Prostate gland (tissue), 2 donors: ENCODE results near the gene EFCAB10. TPM values are rescaled to one million over a fixed set of nuclear protein-coding genes. Genes with fewer than 3 reads are reported as not detected.

ENCODE experiments used
- DNase-seq: peaks from one replicate; pipeline ENCODE4 v3.0.0-alpha.2; 2019; ENCODE audit warnings: low spot score
- H3K27ac ChIP-seq, 2 donors: fragments of 200-600 bp; sonication (generic); 2 replicates each; pipeline ENCODE4 v1.5.1; 2017 to 2019
- H3K27me3 ChIP-seq: fragments of 200-600 bp; sonication (generic); replicated peaks from 2 replicates; pipeline ENCODE4 v1.5.1; 2019; ENCODE audit not compliant: insufficient read depth
- H3K36me3 ChIP-seq, 2 donors: fragments of 200-600 bp; sonication (generic); 1 replicate in 1 of 2; 2 replicates in 1 of 2; pipeline versions ENCODE4 v1.5.1 to v1.8.1; 2017 to 2019
- H3K4me1 ChIP-seq: fragments of 200-600 bp; sonication (generic); replicated peaks from 2 replicates; pipeline ENCODE4 v1.5.1; 2019
- H3K4me3 ChIP-seq, 2 donors: fragments of 200-600 bp; sonication (generic); 2 replicates each; pipeline ENCODE4 v1.5.1; 2017 to 2019
- H3K9me3 ChIP-seq: fragments of 200-600 bp; sonication (generic); 2 replicates; pipeline ENCODE4 v1.5.1; 2017
- POLR2A ChIP-seq: fragments of 450-650 bp; IDR thresholded peaks from one replicate; pipeline ENCODE4 v1.6.1; 2016; ENCODE audit warnings: antibody characterized with exemption, mild to moderate bottlenecking
- POLR2AphosphoS5 ChIP-seq: sonication (generic); formaldehyde crosslinking; IDR thresholded peaks from one replicate; pipeline ENCODE4 v1.6.1; 2017; ENCODE audit warnings: antibody characterized with exemption
- WGBS: methylation state at CpG from one replicate; pipeline ENCODE4 v1.1.5; 2018; 5-methylcytosine and 5-hydroxymethylcytosine counted together
- intact Hi-C: fragments of 100-400 bp; cut with DNase I; formaldehyde crosslinking; loops from one replicate; pipeline ENCODE4 v1.14.2; 2022
- total RNA-seq, 2 donors: library from RNA; depleted of rRNA; stranded (reverse); fragments of >200 nt; gene quantifications; one replicate each; pipeline ENCODE4 v1.1.0, GENCODE V29; 2016
- TF ChIP-seq, protein P1 (sequence below), 4 experiments: fragments of 200-600 bp in 2 of 4; fragments of 450-650 bp in 2 of 4; sonication (generic) in 2 of 4; IDR thresholded peaks; 1 replicate in 3 of 4; 2 replicates in 1 of 4; pipeline ENCODE4 v1.5.1; 2016 to 2019; ENCODE audit warnings: antibody characterized with exemption in 4 of 4, mild to moderate bottlenecking in 2 of 4, moderate library complexity in 2 of 4

The EFCAB10 gene
- total RNA-seq, 2 donors from 2014 or later: 6.4 TPM; not detected in 1

DNA sequence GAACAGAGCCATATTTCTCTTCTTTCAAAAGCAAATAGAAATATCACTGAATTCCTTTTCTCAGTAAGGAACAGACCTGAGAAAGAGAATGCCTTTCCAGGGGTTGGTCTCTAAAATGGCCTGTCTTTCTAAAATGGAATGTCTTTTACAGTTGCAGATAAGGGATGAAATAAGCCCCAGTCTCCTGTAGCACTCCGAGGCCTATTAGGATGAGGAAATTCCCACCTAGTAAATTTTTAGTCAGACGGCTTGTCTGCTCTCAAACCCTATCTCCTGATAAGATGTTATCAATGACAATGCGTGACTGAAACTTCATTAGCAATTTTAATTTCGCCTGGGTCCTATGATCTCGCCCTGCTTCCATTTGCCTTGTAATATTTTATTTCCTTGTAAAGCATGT lies 2.9 kb upstream of the EFCAB10 start:
- H3K27ac ChIP-seq: no peak overlapping the region
- H3K27me3 ChIP-seq: no peaks in the 10 kb centered on the region
- H3K36me3 ChIP-seq: no peaks in the 10 kb centered on the region
- no peaks in the 10 kb centered on the region for H3K4me1 ChIP-seq
- no peaks in the 10 kb centered on the region for H3K9me3 ChIP-seq
- TF ChIP-seq POLR2A (no peak), POLR2AphosphoS5 (no peak)
- TF ChIP-seq, protein P1, sequence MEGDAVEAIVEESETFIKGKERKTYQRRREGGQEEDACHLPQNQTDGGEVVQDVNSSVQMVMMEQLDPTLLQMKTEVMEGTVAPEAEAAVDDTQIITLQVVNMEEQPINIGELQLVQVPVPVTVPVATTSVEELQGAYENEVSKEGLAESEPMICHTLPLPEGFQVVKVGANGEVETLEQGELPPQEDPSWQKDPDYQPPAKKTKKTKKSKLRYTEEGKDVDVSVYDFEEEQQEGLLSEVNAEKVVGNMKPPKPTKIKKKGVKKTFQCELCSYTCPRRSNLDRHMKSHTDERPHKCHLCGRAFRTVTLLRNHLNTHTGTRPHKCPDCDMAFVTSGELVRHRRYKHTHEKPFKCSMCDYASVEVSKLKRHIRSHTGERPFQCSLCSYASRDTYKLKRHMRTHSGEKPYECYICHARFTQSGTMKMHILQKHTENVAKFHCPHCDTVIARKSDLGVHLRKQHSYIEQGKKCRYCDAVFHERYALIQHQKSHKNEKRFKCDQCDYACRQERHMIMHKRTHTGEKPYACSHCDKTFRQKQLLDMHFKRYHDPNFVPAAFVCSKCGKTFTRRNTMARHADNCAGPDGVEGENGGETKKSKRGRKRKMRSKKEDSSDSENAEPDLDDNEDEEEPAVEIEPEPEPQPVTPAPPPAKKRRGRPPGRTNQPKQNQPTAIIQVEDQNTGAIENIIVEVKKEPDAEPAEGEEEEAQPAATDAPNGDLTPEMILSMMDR (IDR thresholded peaks at IDR 0.05): no peak
- no peak overlapping the region for H3K4me3 ChIP-seq
- WGBS: 75% methylated on average over 5 of the region's 5 CpGs
- intact Hi-C loops: no loop called here
- DNase-seq: no peak

DNA sequence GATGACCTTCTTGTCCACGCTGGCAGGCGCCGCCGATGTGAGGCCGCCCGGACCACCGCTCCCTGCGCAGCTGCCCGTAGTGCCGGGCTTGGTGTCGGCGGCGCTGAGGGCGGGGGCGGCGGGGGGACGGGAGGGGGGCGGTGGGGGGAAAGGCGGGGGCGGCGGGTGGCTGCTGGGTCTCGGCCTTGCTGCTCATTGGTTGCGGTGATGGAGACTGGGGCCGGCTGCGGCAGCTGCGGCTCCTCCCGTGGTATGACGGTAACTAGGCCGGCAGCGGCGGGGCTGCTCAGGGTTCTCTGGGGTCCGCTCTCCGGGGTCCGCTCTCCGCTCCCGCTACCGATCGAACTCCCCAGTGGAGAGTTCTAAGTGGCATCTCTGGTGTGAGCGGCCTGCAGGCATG lies 1.8 kb upstream of the EFCAB10 start:
- Histone ChIP-seq H3K27me3 (no peaks in the 10 kb centered on the region), H3K27ac (no peak overlapping the region), H3K4me1 (no peaks in the 10 kb centered on the region), H3K4me3 (no peak overlapping the region), H3K36me3 (no peaks in the 10 kb centered on the region), H3K9me3 (no peaks in the 10 kb centered on the region)
- no peak for DNase-seq
- TF ChIP-seq, protein P1 (IDR thresholded peaks at IDR 0.05): no peak
- no peak for TF ChIP-seq POLR2AphosphoS5
- no peak for TF ChIP-seq POLR2A
- intact Hi-C loops: no loop called here
- WGBS: 89% methylated on average over 30 of the region's 39 CpGs

DNA sequence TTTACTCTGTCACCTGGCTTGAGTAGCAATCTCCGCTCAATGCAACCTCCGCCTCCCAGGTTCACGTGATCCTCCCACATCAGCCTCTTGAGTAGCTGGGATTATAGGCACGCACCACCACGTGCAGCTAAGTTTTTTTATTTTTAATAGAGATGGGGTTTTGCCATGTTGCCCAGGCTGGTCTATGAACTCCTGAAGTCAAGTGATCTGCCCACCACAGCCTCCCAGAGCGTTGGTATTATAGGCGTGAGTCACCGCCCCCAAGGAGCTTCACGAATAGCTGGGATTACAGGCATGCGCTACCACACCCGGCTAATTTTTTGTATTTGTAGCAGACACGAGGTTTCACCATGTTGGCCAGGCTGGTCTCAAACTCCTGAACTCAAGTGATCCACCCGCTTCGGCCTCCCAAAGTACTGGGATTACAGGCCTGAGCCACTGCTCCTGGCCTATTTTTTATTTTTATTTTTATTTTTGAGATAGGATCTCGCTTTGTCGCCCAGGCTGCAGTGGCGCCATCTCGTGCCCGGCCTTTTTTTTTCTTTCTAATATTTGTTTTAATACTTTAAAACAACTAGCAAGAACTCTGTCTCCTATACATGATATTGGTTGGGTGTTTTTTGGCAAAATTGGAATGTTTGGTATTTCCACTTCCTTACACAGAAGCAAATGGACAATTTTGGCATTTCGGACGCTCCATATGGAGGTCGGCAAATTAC lies 1.1 kb downstream of the EFCAB10 start:
- Histone ChIP-seq H3K4me3 (no peak overlapping the region), H3K36me3 (no peaks in the 10 kb centered on the region), H3K4me1 (no peaks in the 10 kb centered on the region), H3K9me3 (no peaks in the 10 kb centered on the region), H3K27ac (no peak overlapping the region), H3K27me3 (no peaks in the 10 kb centered on the region)
- intact Hi-C loops: no loop called here
- DNase-seq: no peak
- WGBS: 91% methylated on average over 22 of the region's 22 CpGs
- TF ChIP-seq POLR2A (no peak), POLR2AphosphoS5 (no peak)
- TF ChIP-seq, protein P1 (IDR thresholded peaks at IDR 0.05): no peak

DNA sequence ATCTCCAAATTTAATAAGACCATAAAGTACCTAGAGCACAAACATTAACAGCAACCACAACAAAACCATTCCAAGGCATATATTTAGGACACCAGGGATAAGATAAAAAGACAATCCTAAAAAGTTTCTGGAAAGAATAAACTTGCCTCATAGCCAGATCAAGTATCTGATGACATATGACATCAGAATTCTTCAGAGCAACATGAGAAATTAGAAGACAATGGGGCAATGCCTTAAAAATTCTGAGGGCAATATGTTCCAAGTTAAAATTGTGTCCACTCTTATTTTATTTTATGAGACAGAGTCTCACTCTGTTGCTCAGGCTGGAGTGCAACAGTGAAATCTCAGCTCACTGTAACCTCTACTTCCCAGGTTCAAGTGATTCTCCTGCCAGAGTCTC lies 2.8 kb downstream of the EFCAB10 start:
- H3K36me3 ChIP-seq: no peaks in the 10 kb centered on the region
- H3K27ac ChIP-seq: no peak overlapping the region
- H3K9me3 ChIP-seq: no peaks in the 10 kb centered on the region
- H3K27me3 ChIP-seq: no peaks in the 10 kb centered on the region
- DNase-seq: no peak
- intact Hi-C loops: no loop called here
- no peak overlapping the region for H3K4me3 ChIP-seq
- H3K4me1 ChIP-seq: no peaks in the 10 kb centered on the region
- TF ChIP-seq POLR2A: no peak
- TF ChIP-seq, protein P1 (IDR thresholded peaks at IDR 0.05): no peak
- TF ChIP-seq POLR2AphosphoS5: no peak

DNA sequence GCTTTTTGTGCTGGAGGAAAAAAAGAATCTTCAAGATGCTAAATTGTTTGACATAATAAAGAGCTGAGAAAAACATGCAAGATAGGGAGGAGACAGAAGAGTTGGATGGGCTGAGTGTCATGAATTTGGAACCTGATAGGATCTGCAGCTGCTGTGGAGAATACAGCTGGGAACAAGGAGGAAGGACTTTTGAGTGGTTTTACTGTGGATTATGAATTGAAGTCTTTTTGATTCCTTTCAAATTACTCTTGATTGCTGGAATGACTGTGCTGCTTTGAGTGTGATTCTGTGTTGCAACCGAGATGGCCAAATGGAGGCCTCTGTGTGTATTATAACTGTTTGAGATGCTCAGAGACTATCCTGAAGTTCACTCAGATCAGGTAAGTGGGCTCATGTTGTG lies 4.0 kb downstream of the EFCAB10 start:
- DNase-seq: no peak
- Histone ChIP-seq H3K4me3 (no peak overlapping the region), H3K27me3 (no peaks in the 10 kb centered on the region), H3K27ac (no peak overlapping the region), H3K4me1 (no peaks in the 10 kb centered on the region), H3K36me3 (no peaks in the 10 kb centered on the region), H3K9me3 (no peaks in the 10 kb centered on the region)
- WGBS: 77% methylated on average over 1 of the region's 1 CpG
- TF ChIP-seq, protein P1 (IDR thresholded peaks at IDR 0.05): no peak
- no peak for TF ChIP-seq POLR2AphosphoS5
- TF ChIP-seq POLR2A: no peak
- intact Hi-C loops: no loop called here
